PC-9 (cell line): ENCODE data around the gene SLC1A2. TPM values are rescaled to one million over a fixed set of nuclear protein-coding genes. Genes with fewer than 3 reads are reported as not detected.

Experiments
- Bru-seq: library from RNA; stranded (reverse); fragments of 400-500 nt; gene quantifications from one replicate; lab custom pipeline; 2021; lab: Mats Ljungman, UMichigan
- BruChase-seq, 2 experiments: library from RNA; stranded (reverse); fragments of 400-500 nt; gene quantifications; one replicate each; lab custom pipeline; 2021; lab: Mats Ljungman, UMichigan
- BruUV-seq: library from RNA; stranded (reverse); fragments of 400-500 nt; replicated peaks from 2 replicates; lab custom pipeline; 2021; lab: Mats Ljungman, UMichigan
- CTCF ChIA-PET: fragments of 300-600 bp; sonication (Branson Sonifier 250); formaldehyde crosslinking; loops from one replicate; lab custom pipeline; 2022; ENCODE audit warnings: antibody characterized with exemption; lab: Charles Lee
- POLR2A ChIA-PET: fragments of 300-600 bp; sonication (Branson Sonifier 250); formaldehyde crosslinking; loops from one replicate; lab custom pipeline; 2022; ENCODE audit warnings: antibody characterized with exemption; ENCODE audit not compliant: unreplicated experiment; lab: Charles Lee
- DNase-seq, 2 experiments: peaks; one replicate each; pipeline versions ENCODE4 v3.0.0 to v3.0.0-alpha.2; 2015 to 2022; ENCODE audit warnings: mixed read lengths in 1 of 2
- H2AFZ ChIP-seq: fragments of 200-600 bp; sonication (generic); 2 replicates; pipeline ENCODE4 v1.8.1; 2017; ENCODE audit warnings: antibody characterized with exemption
- H3F3A ChIP-seq: fragments of 200-600 bp; sonication (generic); 2 replicates; pipeline ENCODE4 v1.8.1; 2017; ENCODE audit warnings: antibody characterized with exemption, mild to moderate bottlenecking, low read depth; ENCODE audit not compliant: insufficient read depth
- H3K27ac ChIP-seq: fragments of 200-600 bp; sonication (generic); 2 replicates; pipeline ENCODE4 v1.6.1; 2016; ENCODE audit warnings: mixed run types
- H3K27me3 ChIP-seq: fragments of 200-600 bp; sonication (generic); 2 replicates; pipeline ENCODE4 v1.6.1; 2016; ENCODE audit warnings: low read depth, mixed run types; ENCODE audit not compliant: insufficient read depth
- H3K36me3 ChIP-seq: fragments of 200-600 bp; sonication (generic); 2 replicates; pipeline ENCODE4 v1.6.1; 2016; ENCODE audit warnings: low read depth, mixed run types
- H3K4me1 ChIP-seq: fragments of 200-600 bp; sonication (generic); replicated peaks from 2 replicates; pipeline ENCODE4 v1.6.1; 2016; ENCODE audit warnings: mixed run types; ENCODE audit not compliant: insufficient read depth
- H3K4me2 ChIP-seq: fragments of 200-600 bp; sonication (generic); 2 replicates; pipeline ENCODE4 v1.6.1; 2017; ENCODE audit warnings: mixed run types
- H3K4me3 ChIP-seq: fragments of 200-600 bp; sonication (generic); 2 replicates; pipeline ENCODE4 v1.6.1; 2016; ENCODE audit warnings: mixed run types
- H3K79me2 ChIP-seq: fragments of 200-600 bp; sonication (generic); 2 replicates; pipeline ENCODE4 v1.6.1; 2017; ENCODE audit warnings: low read depth, mixed run types
- H3K9me2 ChIP-seq: fragments of 200-600 bp; sonication (generic); 2 replicates; pipeline ENCODE4 v1.8.1; 2017; ENCODE audit warnings: mild to moderate bottlenecking; ENCODE audit not compliant: insufficient read depth
- H3K9me3 ChIP-seq: fragments of 200-600 bp; sonication (generic); 2 replicates; pipeline ENCODE4 v1.8.1; 2016; ENCODE audit warnings: low read depth; ENCODE audit not compliant: insufficient read depth
- H4K20me1 ChIP-seq: fragments of 200-600 bp; sonication (generic); 2 replicates; pipeline ENCODE4 v1.8.1; 2017; ENCODE audit not compliant: insufficient read depth
- EZH2 ChIP-seq: fragments of 200-600 bp; sonication (generic); IDR thresholded peaks from 2 replicates; pipeline ENCODE4 v1.8.0; 2017; ENCODE audit warnings: antibody characterized with exemption, low read depth
- intact Hi-C: fragments of 100-400 bp; cut with micrococcal nuclease; formaldehyde crosslinking; loops from one replicate; pipeline ENCODE4 v1.10.0; 2022; ENCODE audit not compliant: unreplicated experiment
- long read RNA-seq: library from polyadenylated mRNA; stranded (forward); transcript quantifications from one replicate; pipeline ENCODE4 v2.0.0, GENCODE V29; 2022
- total RNA-seq: library from RNA; stranded (reverse); gene quantifications from 2 replicates; pipeline ENCODE4 v1.2.3, GENCODE V29; 2021
- TF ChIP-seq, protein P1 (sequence below): fragments of 200-600 bp; sonication (generic); conservative IDR thresholded peaks from 2 replicates; pipeline ENCODE4 v1.6.1; 2017; ENCODE audit warnings: mixed run types, antibody characterized with exemption, mild to moderate bottlenecking, moderate library complexity

Gene SLC1A2
- total RNA-seq (0.09 and 0.38 TPM in 2 replicates), Bru-seq, nascent RNA (percentile 11 among the genes with signal in this experiment), BruChase-seq, experiment 1, labeled RNA remaining after a 2-hour chase (percentile 12 among the genes with signal in this experiment), BruChase-seq, experiment 2, labeled RNA remaining after a 6-hour chase (percentile 10 among the genes with signal in this experiment)
- long read RNA-seq: 0 reads

DNA sequence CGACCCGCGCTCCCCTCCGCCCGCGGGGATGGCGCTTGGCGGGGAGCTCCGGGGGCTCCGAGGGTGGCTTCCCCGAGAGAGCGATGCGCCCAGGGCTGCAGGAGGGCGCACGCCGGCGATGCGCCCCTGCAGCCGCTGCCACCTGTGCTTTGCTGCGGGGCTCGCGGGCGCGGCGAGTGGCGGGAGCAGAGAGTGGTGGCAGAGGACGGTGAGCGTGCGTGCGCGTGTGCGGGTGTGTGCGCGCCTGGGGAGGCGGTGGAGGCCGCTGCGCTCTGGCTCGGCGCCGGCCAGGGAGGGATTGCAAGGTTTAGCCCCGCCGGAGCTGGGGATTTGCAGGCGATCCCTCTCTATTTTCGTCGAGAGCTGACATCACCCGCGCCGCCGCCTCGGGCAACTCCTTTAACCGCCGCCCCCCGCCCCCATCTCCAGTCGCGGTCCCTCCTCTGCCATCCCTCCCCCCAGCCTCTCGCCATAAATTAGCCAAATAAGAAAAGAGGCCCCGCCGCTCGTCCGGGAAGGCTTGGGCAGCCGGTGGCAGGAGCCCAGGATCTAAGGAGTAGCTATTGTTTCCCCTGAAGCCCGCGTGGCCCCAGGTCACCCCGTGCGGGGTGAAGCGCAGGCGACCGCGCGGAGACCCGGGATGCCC is at the start of gene SLC1A2:
Gene SLC1A2, minus strand, starts transcription at position 375 of the 646 bp plus-strand sequence. CDS start 592 bp downstream, outside the sequence.
- Histone ChIP-seq H3K27ac (no peak within 1 kb of the TSS), H3K9me3 (no peaks in the 10 kb centered on the region), H2AFZ (no peak within 1 kb of the TSS), H4K20me1 (no peaks in the 10 kb centered on the region), H3K4me1 (no peaks in the 10 kb centered on the region), H3F3A (no peaks in the 10 kb centered on the region), H3K27me3 (peaks cover 79% of the 10 kb centered on the region), H3K36me3 (no peaks in the 10 kb centered on the region), H3K4me3 (no peak within 1 kb of the TSS), H3K79me2 (no peaks in the 10 kb centered on the region), H3K9me2 (no peaks in the 10 kb centered on the region), H3K4me2 (no peak within 1 kb of the TSS)
- TF ChIP-seq, protein P1, sequence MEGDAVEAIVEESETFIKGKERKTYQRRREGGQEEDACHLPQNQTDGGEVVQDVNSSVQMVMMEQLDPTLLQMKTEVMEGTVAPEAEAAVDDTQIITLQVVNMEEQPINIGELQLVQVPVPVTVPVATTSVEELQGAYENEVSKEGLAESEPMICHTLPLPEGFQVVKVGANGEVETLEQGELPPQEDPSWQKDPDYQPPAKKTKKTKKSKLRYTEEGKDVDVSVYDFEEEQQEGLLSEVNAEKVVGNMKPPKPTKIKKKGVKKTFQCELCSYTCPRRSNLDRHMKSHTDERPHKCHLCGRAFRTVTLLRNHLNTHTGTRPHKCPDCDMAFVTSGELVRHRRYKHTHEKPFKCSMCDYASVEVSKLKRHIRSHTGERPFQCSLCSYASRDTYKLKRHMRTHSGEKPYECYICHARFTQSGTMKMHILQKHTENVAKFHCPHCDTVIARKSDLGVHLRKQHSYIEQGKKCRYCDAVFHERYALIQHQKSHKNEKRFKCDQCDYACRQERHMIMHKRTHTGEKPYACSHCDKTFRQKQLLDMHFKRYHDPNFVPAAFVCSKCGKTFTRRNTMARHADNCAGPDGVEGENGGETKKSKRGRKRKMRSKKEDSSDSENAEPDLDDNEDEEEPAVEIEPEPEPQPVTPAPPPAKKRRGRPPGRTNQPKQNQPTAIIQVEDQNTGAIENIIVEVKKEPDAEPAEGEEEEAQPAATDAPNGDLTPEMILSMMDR: no peak
- TF ChIP-seq EZH2: no peak
- ChIA-PET POLR2A (no interaction called here), CTCF (interaction anchor here (0.6 to 0.7 kb wide), 4 partner anchors 12 to 730 kb away, joined by 3 to 11 read pairs (median 6); no protein-coding TSS in a partner anchor)
- peak in 1 of 2 experiments; percentile 11 for DNase-seq
- no TSS peak for BruUV-seq
- intact Hi-C loops: no loop called here

DNA sequence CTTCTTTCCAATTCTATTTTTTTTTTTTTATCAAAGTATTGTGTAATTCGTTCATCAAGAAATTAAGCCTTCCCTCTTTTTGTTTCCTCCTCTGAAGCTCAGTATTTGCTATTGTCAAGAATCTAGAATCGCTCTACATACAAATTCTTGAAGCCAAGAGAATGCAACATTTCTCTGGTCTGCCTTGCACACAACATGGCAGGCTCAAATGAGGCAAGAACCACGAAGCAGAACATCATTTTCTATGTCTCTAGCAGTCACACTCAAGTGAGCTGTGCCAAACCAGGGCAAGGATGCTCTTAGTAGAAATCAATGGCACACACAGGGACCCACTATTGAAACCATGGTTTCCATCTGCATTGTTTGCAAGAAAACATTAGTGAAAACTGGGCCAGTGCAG is 46.7 kb upstream of the SLC1A2 start:
- ChIA-PET POLR2A (no interaction called here), CTCF (interaction anchor here (0.6 kb wide), 1 partner anchor 301 kb away, joined by 19 read pairs; no protein-coding TSS in a partner anchor)
- no peaks in the 10 kb centered on the region for H3K9me3 ChIP-seq
- intact Hi-C loops: no loop called here
- no peaks in the 10 kb centered on the region for H3K36me3 ChIP-seq
- no peak overlapping the region for H3K4me2 ChIP-seq
- H2AFZ ChIP-seq: no peak overlapping the region
- H3K79me2 ChIP-seq: no peaks in the 10 kb centered on the region
- H3K27ac ChIP-seq: no peak overlapping the region
- no peak for DNase-seq
- H3K9me2 ChIP-seq: no peaks in the 10 kb centered on the region
- H3F3A ChIP-seq: 0 out of 2 replicates have a peak, but pooled peaks cover 3% of the 10 kb centered on the region
- BruUV-seq: no TSS peak
- H3K4me3 ChIP-seq: no peak overlapping the region
- peaks cover 16% of the 10 kb centered on the region; the same call in 1 of the 2 replicates for H3K27me3 ChIP-seq
- H3K4me1 ChIP-seq: no peaks in the 10 kb centered on the region
- TF ChIP-seq, protein P1: no peak
- no peak for TF ChIP-seq EZH2
- H4K20me1 ChIP-seq: no peaks in the 10 kb centered on the region

DNA sequence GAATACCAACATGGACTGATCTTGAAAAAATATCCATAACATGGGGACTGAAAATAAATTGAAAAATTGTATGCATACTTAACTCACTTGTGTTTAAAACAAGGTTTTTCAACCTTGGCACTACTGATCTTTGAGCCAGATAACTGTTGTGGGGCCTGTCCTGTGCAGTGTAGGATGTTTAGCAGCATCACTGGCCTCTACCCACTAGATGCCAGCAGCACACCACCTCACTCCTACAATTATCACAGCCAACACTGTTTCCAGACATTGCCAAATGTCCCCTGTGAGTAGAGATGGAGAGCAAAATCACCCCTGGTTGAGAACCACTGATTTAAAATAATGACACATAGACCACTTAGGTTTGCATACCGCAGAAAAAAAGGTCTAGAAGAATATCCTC is 45.0 kb upstream of the SLC1A2 start:
- CTCF ChIA-PET: no interaction called here
- no peak overlapping the region for H3K4me3 ChIP-seq
- no peak overlapping the region for H3K4me2 ChIP-seq
- no peaks in the 10 kb centered on the region for H3K9me3 ChIP-seq
- TF ChIP-seq EZH2: no peak
- TF ChIP-seq, protein P1: peak; percentile 51; the same call in 1 of the 2 replicates
- no peak overlapping the region for H3K27ac ChIP-seq
- H3K27me3 ChIP-seq: peaks cover 12% of the 10 kb centered on the region; the same call in 1 of the 2 replicates
- no peak for DNase-seq
- 0 out of 2 replicates have a peak, but pooled peaks cover 3% of the 10 kb centered on the region for H3F3A ChIP-seq
- H3K4me1 ChIP-seq: no peaks in the 10 kb centered on the region
- H4K20me1 ChIP-seq: no peaks in the 10 kb centered on the region
- no peaks in the 10 kb centered on the region for H3K79me2 ChIP-seq
- H3K9me2 ChIP-seq: no peaks in the 10 kb centered on the region
- H3K36me3 ChIP-seq: no peaks in the 10 kb centered on the region
- POLR2A ChIA-PET: no interaction called here
- BruUV-seq: no TSS peak
- H2AFZ ChIP-seq: no peak overlapping the region
- intact Hi-C loops: loop anchor here (1.0 kb wide), 2 partner anchors 21 to 802 kb away; no protein-coding TSS in a partner anchor
